ENCODE measurements around the gene TBKBP1.

TBKBP1 gene

DNA sequence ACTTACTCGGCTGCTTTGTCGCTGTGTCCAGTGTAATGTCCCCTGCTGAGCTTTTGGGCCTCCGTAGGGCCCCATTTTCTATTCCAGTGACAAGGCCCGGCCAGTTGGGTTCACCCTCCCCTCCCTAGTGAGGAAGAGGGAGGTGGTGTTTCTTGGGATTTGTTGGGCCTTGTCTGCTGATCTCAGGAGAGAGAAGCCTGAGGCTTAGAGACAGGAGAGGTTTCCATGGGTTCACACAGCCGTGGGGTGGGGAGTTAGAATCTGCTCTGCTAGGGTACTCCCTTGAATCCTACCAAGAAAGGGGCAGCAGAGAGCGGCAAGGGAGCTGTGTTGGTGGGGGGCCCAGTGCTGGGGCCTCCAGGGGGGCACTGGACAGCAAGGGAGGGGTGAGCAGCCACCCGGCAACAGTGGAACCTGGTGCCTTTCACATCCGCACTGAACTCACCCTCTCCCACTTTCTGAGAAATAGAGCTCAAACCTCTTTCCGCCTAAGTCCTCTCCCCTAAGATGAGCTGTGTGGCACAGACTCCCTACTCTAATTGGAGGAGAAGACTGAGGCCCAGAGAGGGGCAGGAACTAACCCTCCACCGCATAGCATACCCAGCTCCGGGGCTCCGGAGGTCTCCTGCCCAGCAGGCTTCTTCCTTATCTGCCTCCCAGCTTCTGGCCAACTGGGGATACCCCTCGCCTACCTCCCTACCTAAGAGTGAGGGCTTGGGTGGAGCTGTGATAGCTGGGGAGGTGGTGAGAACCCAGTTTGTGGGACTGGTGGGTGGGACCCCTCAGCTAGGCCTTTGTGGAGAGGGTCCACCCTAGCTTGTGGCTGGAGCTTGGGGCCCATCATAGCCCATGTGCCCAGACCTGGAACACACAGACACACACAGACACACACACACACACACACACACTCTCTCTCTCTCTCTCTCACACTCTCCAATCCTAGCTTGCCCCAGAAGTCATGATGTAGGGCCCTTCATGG lies 6.8 kb downstream of the TBKBP1 start:
- DNase-seq, result no peak

DNA sequence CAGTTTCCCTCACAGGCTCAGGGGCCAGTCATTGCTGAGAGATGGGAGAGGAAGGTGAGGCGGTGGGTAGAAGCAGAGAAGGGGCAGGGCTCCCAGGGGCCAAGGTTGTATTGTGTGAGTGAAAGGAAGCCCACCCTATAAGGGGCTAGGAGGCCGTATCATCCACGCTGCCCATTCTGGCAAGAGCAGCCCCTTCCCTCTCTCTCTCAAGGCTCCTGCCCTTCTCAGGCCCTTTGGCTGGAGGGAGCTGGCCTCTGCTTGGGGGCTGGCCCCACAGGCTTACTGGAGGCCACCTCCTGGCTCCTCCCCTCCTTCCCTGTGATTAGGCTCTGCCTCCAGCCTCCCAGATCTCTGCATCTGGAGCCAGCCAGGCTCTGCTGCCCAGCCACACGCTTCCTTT lies 7.6 kb downstream of the TBKBP1 start:
- no peak for DNase-seq

DNA sequence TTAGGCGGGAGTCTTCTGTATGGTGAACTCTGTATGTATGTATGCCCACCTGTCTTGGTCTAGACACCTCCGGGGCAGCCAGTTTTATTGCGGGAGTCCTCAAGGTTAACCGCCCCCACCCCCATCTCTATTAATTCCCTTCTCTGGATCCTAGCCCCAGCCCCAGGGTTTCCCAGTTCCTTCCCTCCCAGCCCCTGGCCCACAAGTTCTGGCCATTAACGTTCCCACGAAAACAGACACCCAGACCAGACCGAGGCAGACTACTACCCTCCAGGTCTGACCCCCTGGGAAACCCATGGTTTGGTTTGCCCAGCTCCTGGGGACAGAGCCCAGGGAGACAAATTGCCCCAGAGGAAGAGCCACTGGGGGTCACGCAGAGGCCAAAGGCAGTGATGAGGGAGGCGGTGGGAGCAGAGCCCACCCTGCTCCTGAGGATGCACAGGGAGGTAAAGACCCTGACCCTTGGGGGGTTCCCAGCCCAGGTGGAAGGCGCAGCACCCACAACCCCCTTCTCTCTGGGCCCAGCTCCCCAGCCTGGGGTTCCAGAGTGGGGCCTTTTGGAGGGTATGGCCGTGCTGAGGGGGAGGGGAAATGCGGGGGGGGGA lies 8.5 kb downstream of the TBKBP1 start:
- DNase-seq, result no peak

DNA sequence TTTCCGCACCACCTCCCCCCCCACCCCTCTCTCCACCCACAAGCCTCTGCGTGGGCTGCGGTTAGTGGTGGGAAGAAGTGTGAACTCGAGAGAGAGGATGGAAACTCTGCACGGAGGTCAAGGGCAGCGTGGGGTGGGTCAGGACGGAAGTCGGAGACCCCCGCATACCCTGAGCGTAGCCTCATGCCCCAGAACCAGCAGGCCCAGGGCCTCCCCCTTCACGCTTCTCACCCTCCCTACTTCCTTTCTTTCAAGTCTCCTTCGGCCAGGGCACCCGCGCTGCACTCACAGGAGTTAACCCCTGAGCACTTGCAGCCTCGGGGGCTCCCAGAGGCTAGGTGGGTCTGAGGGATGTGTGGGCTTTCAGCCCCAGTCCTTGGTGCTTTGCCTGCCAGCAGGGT lies 9.2 kb downstream of the TBKBP1 start:
- no peak for DNase-seq

DNA sequence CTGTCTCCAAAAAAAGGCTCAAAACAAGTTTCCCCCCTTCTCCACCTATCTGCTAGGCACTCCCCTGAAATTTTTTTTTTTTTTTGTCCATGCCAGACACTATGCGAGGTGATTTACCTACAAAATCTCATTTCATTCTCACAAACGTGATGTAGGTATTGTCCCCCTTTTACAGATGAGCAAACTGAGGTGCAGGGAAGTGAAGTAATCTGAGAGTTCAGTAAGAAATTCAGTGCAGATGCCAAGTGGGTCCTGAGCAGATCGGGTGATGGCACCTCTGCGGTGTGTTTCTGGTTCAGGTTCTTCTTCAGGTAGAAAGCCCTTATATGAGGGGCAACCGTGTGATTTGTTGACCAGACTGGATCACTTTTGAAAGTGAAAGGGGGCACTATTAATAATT lies 9.7 kb downstream of the TBKBP1 start:
- DNase-seq, result no peak

DNA sequence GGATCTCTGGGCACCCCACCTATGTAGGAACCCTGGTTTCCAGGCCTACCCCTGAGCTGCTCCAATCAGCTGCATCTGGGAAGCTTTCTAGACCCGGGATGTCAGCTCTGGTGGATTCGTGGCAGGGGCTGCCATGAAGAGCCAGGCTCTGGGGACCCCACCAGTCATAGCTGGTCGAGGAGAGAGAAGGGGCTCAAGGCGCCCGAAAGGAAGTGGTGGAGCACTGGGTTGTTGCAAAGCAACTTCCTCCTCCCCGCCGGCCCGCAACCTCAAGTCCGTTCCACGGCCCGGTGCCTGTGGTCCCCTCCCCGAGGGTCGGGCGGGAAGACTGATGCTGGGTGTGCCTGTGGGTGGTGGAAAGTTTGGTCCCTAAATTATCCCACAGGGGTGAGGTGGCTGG lies 10.2 kb downstream of the TBKBP1 start:
- no peak for DNase-seq

DNA sequence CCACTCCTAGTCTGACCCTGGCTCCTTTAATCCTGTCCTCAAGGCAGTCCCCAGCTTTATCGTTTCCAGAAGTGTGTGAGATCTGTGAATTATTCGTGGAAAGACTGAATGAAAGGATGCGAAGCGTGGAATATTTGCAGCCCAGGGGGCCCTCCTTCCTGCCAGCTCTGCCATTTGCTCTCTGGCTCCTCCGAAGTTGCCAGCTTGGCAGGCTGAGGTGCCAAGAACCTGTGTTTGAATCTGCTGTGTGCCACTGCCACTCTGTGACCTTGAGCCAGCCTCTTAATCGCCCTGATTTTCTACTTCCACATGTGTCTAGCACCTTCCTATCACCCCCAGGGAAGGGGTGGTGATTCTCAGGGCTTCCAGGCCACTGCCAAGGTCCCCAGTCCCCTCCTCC lies 10.8 kb downstream of the TBKBP1 start:
- no peak for DNase-seq

DNA sequence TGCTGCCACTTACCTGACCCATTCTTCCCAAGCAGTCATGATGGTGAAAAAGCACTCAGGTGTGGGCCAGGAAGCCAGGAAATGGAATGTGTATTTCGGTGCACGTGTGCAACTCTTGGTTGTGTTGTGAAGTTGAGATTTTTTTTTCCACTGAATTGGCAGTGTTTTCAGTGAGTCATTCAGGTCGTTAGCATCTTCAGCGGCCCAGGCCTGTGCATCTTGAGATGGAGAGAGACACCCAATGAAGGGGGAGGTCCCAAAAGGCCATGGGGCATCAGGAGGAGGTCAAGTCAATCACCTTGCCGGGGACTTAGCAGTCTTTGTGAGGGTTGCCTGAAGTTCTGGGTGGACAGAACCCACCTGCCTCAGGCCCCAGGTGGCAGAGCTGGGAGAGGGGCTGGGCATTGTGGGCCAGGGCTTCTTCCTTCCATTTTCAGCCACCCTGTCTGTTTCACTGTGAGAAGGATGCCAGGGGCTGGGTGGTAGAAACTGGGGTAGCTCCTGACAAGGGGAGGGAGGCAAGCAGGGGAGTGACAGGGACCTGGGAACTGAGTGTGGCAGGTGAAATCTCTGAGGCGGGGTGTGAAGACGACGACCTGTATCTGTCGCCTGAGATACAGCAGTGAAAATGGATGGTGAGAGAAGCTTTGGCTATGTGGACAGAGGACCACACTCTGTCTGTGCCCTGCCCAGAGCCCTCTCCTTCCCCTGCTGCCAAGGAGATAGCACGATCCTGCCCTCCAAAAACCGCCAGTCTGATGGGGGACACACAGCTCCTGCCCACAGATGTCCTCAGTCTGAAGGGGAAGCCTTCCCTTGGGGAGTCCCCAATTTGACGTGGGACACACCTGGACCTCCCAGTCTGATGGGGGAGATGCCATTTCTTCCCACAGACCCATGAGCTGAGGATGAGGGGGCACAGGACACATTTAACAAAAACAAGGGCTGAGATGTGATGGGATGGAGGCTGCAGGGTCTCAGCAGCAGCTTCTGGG lies 11.9 kb downstream of the TBKBP1 start:
- no peak for DNase-seq

DNA sequence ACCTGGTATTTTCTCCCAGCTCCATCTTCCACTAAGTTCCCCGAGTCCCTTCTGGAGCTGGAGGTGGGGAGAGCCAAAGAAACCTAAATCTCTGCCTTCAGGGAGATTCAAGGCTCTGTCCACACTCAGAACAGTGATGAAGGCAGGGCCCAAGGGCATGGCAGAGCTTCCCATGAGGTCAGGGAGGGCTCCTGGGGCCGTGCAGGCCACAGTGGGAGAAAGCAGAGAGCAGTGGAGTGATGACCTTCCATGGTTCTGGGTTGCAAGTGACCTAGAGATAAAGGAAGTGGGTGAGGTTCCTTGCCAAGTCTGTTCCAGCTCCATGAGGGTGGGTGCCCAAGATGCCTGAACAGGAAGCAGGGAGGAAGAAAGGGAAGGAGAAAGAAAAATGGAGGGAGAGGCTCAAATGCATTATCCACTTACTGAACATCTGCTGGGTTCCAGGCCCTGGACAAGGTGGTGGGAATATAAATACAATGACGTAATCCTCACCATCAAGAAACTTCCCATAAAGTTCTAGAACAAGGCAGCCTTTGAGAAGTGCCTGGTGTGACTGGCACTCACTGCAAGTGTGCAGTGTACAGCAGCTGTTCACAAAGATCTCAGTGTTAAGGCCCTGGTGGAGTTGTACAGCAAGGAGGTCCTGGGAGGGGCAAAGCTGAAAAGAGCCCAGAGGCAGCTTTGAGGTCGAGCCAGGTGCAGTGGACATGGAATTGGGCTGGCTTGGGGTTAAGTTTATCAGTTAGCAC lies 13.3 kb downstream of the TBKBP1 start:
- DNase-seq, result no peak

DNA sequence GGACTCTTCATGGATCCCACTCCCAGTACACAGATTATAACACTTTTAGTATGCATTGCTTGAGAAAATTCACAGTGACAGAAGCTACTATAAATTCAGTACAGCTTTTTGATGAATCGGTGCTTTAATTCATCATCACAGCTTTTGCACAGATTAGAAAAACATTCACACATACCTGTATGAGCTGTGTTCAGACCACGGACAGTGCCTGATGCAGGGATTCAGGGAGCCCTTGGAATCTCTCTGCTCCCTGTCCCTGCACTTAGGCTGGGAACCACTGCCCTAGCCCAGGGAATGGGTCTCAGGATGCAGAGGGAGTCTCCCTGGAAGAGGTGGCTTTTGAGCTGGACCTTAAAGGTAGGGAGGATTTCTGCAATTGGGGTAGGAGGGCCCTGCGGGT lies 13.9 kb downstream of the TBKBP1 start:
- no peak for DNase-seq

DNA sequence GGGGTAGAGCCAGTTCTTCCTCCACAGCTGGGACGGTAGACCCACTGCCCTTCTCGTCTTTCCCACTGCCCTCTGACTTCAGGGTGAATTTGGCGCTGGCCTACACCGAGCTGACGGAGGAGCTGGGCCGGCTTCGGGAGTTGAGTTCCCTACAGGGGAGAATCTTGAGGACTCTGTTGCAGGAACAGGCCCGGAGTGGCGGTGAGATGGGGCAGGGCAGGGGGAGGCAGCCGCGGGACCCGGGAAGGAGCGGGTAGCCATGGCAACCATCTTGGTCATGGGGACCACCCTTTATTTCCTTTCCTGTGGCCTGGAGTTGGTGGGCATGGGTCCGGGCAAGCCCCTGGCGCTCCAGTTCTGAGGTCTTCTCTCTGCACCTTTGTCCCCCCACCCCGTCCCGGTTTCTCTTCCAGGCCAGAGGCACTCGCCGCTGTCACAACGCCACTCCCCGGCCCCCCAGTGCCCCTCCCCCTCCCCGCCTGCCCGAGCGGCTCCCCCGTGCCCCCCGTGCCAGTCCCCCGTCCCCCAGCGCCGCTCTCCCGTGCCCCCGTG lies 14.4 kb downstream of the TBKBP1 start:
- no peak for DNase-seq

DNA sequence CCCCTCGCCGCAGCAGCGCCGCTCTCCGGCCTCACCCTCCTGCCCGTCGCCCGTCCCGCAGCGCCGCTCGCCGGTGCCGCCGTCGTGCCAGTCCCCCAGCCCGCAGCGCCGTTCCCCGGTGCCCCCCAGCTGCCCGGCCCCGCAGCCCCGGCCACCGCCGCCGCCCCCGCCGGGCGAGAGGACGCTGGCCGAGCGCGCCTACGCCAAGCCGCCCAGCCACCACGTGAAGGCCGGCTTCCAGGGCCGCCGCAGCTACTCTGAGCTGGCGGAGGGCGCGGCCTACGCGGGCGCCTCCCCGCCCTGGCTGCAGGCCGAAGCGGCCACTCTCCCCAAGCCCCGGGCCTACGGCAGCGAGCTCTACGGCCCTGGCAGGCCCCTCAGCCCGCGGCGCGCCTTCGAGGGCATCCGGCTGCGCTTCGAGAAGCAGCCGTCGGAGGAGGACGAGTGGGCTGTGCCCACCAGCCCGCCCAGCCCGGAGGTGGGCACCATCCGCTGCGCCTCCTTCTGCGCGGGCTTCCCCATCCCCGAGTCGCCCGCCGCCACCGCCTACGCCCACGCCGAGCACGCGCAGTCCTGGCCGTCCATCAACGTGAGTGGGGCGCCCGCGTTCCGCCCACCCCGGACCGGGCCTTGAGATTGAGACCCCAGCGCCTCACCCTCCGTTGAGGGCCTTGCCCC lies 15.0 kb downstream of the TBKBP1 start:
- DNase-seq, result no peak

DNA sequence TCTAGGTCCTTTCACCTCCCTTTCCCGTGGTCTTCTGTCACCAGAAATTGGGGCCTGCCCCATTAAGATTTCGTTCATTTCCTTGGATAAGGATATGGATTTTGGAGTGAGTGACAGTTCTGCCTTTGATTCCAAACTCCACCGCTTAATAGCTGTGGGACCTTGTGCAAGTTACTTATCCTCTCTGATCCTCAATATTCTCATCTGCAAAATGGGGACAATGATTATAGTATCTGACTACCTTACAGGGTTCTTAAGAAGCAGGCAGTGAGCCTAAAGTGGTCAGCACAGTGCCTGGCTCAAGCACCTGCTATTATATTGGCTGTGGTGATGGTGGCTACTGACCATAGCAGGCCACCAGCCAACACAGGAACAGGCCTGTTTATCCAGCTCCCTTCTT lies 15.6 kb downstream of the TBKBP1 start:
- DNase-seq, result no peak

DNA sequence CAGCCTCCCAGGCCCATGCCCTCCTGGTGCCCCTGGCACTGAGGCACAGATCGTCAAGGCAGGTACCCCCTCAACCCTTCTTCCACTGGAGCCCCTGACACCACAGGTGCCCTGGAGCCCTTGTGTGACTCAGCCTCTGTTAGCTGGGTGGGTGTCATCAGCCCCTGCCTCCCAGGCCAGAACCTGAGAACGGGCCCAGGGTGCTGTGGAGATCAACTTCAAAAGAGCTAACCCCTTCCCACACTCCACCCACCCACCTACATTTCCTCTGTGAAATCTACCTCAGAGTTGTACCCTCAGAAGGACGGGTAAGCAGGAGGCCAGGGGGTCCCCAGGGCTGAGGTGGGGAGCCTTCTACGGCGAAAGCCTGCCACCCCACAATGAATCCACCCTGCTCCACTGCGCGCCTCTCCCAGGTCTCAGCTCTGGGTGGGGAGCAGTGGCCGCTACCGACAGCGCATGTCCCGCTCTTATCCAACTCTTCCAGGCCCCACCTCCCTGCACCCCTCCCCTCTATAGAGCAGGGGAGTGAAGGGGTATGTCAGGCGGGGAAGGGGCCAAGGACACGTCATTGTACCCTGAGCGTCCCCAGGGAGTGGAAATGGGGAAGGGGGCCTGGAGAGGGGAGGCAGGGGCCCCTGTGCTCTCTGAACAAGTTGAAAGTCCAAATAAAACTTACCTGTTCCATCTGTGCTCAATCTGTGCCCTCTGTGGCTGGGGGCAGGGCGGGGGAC lies 17.6 kb downstream of the TBKBP1 start:
- no peak for DNase-seq

DNA sequence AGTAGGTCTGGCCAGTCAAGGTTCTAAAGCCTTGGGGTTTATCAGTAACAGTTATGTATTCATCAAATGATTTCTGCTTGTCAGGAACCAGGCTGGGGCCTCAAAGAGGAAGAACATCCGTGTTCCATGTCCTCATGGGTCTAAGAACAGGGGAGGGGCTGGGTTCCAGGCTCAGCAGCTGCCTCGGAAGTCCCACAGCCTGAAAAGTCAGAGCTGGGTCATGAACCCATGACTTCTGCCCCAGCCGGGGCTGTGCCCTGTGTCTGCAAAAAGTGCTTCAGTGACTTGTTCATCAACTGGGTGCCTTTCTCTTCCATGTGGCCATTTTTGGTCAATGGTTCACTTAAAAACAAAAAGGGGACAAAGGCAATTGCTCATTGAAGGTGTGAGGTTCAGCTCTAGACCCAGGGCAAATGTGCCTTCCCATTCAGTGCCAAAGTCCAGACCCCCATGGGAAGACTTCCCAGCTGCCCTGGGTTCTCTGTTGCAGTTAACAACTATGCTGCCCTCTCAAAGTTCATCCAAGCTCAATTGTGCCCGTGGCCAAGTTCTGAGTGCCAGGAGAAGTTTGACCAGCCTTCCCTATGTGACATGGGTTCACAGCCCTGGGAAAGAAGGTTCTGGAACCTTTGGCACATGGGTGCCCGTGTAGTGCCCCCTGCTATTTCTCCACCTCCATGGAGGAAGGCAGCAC lies 18.5 kb downstream of the TBKBP1 start:
- DNase-seq, result no peak

DNA sequence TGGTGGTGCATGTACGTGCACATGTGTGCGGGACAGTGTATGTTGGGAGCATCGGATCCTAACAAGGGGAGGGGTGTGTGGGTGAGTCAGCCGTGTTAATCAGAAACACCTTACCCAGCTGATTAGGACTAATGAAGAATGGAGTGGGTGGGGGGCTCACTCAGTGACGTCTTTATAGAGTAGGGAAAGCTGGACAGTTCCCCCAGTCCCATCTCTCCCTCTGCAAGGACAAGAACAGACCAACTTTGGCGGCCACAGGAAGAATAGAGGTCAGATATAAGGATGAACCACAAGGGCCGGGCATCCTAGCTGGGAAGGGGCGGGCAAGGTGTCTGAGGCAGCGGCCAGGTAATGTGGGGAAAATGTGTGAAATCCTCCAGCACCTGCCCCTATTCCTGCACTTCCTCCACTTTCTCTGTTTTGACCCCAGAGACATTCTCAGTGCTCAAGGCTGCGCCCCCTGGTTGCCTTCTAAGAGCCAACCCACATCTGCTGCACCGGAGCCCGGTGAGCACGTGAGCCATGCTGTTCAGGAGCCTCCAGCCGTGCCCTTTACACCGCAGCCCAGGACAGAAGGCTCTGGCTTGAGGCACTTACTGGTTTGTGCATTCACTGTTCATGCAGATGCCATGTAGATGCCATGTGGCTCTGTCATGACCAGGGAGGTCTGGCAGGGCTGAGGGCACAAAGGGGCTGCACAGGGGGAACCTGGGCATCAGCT lies 20.2 kb downstream of the TBKBP1 start:
- no peak for DNase-seq

DNA sequence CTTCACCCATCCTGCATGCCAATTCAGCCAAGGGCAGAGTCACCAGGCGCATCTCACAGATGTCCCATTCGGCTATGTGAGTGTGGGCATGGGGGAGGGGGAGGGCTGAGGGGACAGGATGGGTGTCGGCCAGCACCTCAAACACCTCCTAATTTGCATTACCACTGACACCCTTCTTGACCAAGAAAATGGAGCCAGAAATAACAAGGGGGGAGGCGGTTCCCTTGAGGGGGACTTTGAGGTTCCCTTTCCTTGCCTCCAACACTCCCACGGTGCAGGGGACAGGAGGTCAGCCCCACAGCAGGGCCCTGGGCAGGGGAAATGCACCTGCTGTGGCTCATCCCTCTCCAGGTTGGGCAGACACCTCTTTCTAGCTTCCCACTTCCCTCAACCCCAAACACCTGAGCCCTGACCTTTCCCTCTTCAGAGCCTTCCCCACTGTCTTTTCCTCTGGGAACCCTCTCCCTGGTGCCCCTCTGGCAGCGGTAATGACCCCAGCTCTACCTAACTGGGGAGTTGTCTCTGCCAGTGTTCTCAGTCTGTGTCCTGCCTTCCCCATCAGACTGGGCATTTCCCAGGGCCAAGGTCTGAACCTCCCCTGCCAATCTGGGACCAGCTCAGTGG lies 20.9 kb downstream of the TBKBP1 start:
- DNase-seq, result no peak

DNA sequence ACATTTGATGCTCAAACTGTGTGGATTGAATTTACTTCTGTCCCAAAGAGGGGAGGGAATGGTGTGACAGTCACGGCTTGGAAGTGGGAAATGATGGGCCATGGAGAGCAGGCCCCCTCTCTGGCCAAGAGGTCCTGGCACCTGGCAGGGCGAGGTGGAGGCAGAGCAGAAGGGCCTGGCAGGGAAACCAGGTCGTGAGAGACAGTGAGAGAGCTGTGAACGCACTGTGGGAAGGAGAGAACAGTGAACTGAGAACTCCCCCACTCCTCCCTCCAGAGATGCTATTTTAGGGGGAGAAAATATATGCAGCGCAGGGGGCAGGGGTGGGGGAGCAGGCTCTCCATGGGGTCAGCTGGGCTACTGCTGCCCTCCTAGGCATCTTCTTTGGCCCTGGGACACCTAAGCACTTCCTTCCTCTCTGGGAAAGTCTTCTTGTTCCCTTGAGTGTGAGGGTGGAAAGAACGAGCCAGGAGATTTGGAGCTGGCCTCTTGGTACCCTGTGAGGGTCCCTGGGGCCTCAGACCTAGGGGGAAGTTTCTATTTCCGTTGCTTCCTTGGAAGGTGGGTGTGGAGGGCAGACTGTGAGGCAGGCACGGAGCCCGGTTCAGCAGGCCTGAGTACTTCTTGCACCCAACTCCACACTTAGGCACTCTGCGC lies 21.8 kb downstream of the TBKBP1 start:
- no peak for DNase-seq
